Measurements from ENCODE around the gene EIF3F. TPM values are rescaled to one million over a fixed set of nuclear protein-coding genes. Genes with fewer than 3 reads are reported as not detected.

The EIF3F gene
- total and polyA plus RNA-seq, 9 of the 15 experiments (the other 6 are each of a cell fraction or from before 2014, with no cell fraction given) = 50.1 to 259 (median 135) TPM

- TF ChIP-seq, protein P1, sequence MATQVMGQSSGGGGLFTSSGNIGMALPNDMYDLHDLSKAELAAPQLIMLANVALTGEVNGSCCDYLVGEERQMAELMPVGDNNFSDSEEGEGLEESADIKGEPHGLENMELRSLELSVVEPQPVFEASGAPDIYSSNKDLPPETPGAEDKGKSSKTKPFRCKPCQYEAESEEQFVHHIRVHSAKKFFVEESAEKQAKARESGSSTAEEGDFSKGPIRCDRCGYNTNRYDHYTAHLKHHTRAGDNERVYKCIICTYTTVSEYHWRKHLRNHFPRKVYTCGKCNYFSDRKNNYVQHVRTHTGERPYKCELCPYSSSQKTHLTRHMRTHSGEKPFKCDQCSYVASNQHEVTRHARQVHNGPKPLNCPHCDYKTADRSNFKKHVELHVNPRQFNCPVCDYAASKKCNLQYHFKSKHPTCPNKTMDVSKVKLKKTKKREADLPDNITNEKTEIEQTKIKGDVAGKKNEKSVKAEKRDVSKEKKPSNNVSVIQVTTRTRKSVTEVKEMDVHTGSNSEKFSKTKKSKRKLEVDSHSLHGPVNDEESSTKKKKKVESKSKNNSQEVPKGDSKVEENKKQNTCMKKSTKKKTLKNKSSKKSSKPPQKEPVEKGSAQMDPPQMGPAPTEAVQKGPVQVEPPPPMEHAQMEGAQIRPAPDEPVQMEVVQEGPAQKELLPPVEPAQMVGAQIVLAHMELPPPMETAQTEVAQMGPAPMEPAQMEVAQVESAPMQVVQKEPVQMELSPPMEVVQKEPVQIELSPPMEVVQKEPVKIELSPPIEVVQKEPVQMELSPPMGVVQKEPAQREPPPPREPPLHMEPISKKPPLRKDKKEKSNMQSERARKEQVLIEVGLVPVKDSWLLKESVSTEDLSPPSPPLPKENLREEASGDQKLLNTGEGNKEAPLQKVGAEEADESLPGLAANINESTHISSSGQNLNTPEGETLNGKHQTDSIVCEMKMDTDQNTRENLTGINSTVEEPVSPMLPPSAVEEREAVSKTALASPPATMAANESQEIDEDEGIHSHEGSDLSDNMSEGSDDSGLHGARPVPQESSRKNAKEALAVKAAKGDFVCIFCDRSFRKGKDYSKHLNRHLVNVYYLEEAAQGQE (IDR thresholded peaks at IDR 0.05; ENCODE audit: borderline replicate concordance) = peak; percentile 62; the same call in 1 of the 2 replicates
- TF ChIP-seq, protein P1 (CRISPR knock-in tag; IDR thresholded peaks at IDR 0.05; ENCODE audit: low read depth) = no peak
- TF ChIP-seq ZFPM2 (CRISPR knock-in tag; IDR thresholded peaks at IDR 0.05) (no peak), CBX1 (IDR thresholded peaks at IDR 0.05; ENCODE audit: low read depth) (no peak), COPS2 (conservative IDR thresholded peaks at IDR 0.05) (no peak), EWSR1 (IDR thresholded peaks at IDR 0.05; ENCODE audit: borderline replicate concordance, low read depth, partially characterized antibody) (no peak), ZNF639 (CRISPR knock-in tag; conservative IDR thresholded peaks at IDR 0.05 in 1 of 2, IDR thresholded peaks at IDR 0.05 in 1 of 2) (no peak), RB1 (IDR thresholded peaks at IDR 0.05; ENCODE audit: low read depth) (peak; percentile 56; the same call in 1 of the 2 replicates), ZNF316 (IDR thresholded peaks at IDR 0.05) (no peak), MCM7 (IDR thresholded peaks at IDR 0.05) (no peak), SIN3A (IDR thresholded peaks at IDR 0.05; ENCODE audit: borderline replicate concordance in 2 of 2, control insufficient read depth in 1 of 2, low read depth in 2 of 2, low read length in 2 of 2) (no peak), ARID2 (IDR thresholded peaks at IDR 0.05) (peak; percentile 22; the same call in 1 of the 2 replicates), ZNF263 (CRISPR knock-in tag; IDR thresholded peaks at IDR 0.05; ENCODE audit: borderline replicate concordance) (no peak)
- TF ChIP-seq, protein P2, sequence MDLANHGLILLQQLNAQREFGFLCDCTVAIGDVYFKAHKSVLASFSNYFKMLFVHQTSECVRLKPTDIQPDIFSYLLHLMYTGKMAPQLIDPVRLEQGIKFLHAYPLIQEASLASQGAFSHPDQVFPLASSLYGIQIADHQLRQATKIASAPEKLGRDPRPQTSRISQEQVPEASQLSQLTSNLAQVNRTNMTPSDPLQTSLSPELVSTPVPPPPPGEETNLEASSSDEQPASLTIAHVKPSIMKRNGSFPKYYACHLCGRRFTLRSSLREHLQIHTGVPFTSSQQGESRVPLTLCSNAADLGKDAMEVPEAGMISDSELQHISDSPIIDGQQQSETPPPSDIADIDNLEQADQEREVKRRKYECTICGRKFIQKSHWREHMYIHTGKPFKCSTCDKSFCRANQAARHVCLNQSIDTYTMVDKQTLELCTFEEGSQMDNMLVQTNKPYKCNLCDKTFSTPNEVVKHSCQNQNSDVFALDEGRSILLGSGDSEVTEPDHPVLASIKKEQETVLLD (IDR thresholded peaks at IDR 0.05) = no peak
- TF ChIP-seq, protein P3, sequence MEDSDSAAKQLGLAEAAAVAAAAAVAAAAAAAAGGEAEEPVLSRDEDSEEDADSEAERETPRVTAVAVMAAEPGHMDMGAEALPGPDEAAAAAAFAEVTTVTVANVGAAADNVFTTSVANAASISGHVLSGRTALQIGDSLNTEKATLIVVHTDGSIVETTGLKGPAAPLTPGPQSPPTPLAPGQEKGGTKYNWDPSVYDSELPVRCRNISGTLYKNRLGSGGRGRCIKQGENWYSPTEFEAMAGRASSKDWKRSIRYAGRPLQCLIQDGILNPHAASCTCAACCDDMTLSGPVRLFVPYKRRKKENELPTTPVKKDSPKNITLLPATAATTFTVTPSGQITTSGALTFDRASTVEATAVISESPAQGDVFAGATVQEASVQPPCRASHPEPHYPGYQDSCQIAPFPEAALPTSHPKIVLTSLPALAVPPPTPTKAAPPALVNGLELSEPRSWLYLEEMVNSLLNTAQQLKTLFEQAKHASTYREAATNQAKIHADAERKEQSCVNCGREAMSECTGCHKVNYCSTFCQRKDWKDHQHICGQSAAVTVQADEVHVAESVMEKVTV (CRISPR knock-in tag; IDR thresholded peaks at IDR 0.05) = peak; percentile 89
Measured at GRCh38 chr11:8006349-8006977, 19.3 kb downstream of the EIF3F start (continued).

Data from K562 (cell line).